ENCODE results near the gene MCEE. TPM values are rescaled to one million over a fixed set of nuclear protein-coding genes. Genes with fewer than 3 reads are reported as not detected.

MCEE gene
- total and polyA plus RNA-seq, 4 donors: 13.1 to 57.6 (median 23.9) TPM

DNA sequence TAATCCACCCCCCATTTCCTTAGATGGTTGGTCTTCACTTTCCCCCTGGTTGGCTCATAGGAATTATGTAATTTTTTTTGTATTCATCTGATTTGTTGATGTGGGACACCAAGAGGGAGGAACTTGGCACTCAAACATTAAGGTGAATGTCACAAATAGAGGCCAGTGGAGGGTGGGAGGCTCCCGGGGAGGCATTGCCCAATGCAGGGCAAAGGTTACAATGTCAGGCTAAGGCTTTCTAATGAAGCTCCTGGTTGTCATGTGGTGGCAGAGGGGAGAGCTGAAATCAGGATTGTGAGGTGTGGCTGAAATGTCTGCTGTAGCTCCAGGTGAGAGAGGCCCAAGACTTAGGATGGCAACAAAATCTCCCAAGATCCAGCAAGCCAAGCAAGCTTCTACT is 43.1 kb upstream of the MCEE start (continued):
- TF ChIP-seq, protein P1, sequence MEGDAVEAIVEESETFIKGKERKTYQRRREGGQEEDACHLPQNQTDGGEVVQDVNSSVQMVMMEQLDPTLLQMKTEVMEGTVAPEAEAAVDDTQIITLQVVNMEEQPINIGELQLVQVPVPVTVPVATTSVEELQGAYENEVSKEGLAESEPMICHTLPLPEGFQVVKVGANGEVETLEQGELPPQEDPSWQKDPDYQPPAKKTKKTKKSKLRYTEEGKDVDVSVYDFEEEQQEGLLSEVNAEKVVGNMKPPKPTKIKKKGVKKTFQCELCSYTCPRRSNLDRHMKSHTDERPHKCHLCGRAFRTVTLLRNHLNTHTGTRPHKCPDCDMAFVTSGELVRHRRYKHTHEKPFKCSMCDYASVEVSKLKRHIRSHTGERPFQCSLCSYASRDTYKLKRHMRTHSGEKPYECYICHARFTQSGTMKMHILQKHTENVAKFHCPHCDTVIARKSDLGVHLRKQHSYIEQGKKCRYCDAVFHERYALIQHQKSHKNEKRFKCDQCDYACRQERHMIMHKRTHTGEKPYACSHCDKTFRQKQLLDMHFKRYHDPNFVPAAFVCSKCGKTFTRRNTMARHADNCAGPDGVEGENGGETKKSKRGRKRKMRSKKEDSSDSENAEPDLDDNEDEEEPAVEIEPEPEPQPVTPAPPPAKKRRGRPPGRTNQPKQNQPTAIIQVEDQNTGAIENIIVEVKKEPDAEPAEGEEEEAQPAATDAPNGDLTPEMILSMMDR (IDR thresholded peaks at IDR 0.05; ENCODE audit: low read depth, low read length, missing input control): no peak
- TF ChIP-seq, protein P2, sequence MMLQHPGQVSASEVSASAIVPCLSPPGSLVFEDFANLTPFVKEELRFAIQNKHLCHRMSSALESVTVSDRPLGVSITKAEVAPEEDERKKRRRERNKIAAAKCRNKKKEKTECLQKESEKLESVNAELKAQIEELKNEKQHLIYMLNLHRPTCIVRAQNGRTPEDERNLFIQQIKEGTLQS (IDR thresholded peaks at IDR 0.05): no peak
- peak; percentile 29 to 70 for TF ChIP-seq JUND (IDR thresholded peaks at IDR 0.05)
- TF ChIP-seq TAF1 (conservative IDR thresholded peaks at IDR 0.05): no peak
- TF ChIP-seq HNF4A (conservative IDR thresholded peaks at IDR 0.05): peak; percentile 79 to 90

DNA sequence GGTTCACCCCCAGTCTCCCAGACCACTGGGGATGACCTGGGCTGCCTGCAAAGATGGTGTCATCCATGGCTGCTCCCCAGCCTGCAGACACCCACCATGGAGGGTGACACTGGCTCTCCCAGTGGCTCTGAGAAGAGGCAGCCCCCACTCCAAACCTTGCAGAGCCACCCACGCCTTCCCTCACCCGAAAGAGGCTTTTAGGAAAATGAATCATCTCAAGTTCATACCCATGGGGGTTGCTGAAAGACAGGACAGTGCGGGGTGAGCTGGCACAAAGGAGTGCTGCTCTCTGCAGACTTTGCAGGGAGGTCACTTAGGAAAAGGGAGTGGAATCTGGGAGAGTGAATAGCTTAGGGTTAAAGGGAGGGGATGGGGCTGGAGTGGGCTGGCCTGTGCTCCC is 36.8 kb upstream of the MCEE start:
- TF ChIP-seq YY1 (IDR thresholded peaks at IDR 0.05): no peak
- no peak for TF ChIP-seq RAD21 (IDR thresholded peaks at IDR 0.05)
- TF ChIP-seq, protein P3, sequence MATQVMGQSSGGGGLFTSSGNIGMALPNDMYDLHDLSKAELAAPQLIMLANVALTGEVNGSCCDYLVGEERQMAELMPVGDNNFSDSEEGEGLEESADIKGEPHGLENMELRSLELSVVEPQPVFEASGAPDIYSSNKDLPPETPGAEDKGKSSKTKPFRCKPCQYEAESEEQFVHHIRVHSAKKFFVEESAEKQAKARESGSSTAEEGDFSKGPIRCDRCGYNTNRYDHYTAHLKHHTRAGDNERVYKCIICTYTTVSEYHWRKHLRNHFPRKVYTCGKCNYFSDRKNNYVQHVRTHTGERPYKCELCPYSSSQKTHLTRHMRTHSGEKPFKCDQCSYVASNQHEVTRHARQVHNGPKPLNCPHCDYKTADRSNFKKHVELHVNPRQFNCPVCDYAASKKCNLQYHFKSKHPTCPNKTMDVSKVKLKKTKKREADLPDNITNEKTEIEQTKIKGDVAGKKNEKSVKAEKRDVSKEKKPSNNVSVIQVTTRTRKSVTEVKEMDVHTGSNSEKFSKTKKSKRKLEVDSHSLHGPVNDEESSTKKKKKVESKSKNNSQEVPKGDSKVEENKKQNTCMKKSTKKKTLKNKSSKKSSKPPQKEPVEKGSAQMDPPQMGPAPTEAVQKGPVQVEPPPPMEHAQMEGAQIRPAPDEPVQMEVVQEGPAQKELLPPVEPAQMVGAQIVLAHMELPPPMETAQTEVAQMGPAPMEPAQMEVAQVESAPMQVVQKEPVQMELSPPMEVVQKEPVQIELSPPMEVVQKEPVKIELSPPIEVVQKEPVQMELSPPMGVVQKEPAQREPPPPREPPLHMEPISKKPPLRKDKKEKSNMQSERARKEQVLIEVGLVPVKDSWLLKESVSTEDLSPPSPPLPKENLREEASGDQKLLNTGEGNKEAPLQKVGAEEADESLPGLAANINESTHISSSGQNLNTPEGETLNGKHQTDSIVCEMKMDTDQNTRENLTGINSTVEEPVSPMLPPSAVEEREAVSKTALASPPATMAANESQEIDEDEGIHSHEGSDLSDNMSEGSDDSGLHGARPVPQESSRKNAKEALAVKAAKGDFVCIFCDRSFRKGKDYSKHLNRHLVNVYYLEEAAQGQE (IDR thresholded peaks at IDR 0.05): no peak
- TF ChIP-seq JUND (IDR thresholded peaks at IDR 0.05): no peak
- TF ChIP-seq RXRA (IDR thresholded peaks at IDR 0.05): no peak
- TF ChIP-seq, protein P4, sequence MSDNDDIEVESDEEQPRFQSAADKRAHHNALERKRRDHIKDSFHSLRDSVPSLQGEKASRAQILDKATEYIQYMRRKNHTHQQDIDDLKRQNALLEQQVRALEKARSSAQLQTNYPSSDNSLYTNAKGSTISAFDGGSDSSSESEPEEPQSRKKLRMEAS (IDR thresholded peaks at IDR 0.05): no peak
- TF ChIP-seq, protein P1 (IDR thresholded peaks at IDR 0.05; ENCODE audit: low read depth, low read length, missing input control): no peak
- TF ChIP-seq, protein P5, sequence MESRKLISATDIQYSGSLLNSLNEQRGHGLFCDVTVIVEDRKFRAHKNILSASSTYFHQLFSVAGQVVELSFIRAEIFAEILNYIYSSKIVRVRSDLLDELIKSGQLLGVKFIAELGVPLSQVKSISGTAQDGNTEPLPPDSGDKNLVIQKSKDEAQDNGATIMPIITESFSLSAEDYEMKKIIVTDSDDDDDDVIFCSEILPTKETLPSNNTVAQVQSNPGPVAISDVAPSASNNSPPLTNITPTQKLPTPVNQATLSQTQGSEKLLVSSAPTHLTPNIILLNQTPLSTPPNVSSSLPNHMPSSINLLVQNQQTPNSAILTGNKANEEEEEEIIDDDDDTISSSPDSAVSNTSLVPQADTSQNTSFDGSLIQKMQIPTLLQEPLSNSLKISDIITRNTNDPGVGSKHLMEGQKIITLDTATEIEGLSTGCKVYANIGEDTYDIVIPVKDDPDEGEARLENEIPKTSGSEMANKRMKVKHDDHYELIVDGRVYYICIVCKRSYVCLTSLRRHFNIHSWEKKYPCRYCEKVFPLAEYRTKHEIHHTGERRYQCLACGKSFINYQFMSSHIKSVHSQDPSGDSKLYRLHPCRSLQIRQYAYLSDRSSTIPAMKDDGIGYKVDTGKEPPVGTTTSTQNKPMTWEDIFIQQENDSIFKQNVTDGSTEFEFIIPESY (IDR thresholded peaks at IDR 0.05): no peak
- TF ChIP-seq FOXA2 (IDR thresholded peaks at IDR 0.05): no peak
- no peak for TF ChIP-seq GABPA (IDR thresholded peaks at IDR 0.05 in 1 of 2, conservative IDR thresholded peaks at IDR 0.05 in 1 of 2)
- TF ChIP-seq TAF1 (conservative IDR thresholded peaks at IDR 0.05): no peak
- TF ChIP-seq HNF4G (IDR thresholded peaks at IDR 0.05): no peak
- Histone ChIP-seq H3K9me3 (ENCODE audit: control insufficient read depth in 4 of 4, low read length in 3 of 4) (no peaks in the 10 kb centered on the region), H3K4me1 (ENCODE audit: control insufficient read depth in 4 of 4, insufficient read depth in 4 of 4, low read length in 3 of 4) (no peaks in the 10 kb centered on the region), H3K27ac (ENCODE audit: low read depth in 1 of 2, low read length in 2 of 2) (no peak overlapping the region), H3K36me3 (ENCODE audit: control insufficient read depth in 4 of 4, insufficient read depth in 3 of 4, low read depth in 1 of 4, low read length in 3 of 4) (no peaks in the 10 kb centered on the region), H3K9ac (ENCODE audit: low read depth in 1 of 2, low read length in 2 of 2) (no peak overlapping the region), H3K4me3 (ENCODE audit: low read depth in 1 of 3, low read length in 3 of 3) (no peak overlapping the region), H3K27me3 (ENCODE audit: control insufficient read depth in 4 of 4, insufficient read depth in 4 of 4, low read length in 3 of 4) (no peaks in the 10 kb centered on the region)
- WGBS: 76% methylated on average over 3 of the region's 3 CpGs
- DNase-seq (ENCODE audit: low spot score): no peak

All from liver (tissue), 9 donors.